OCI-LY1 (cell line): ENCODE data around the gene DENND4A.

Experiments
- CTCF ChIP-seq: fragments of 200-600 bp; sonication (generic), shearing (Covaris generic); IDR thresholded peaks from 2 replicates; pipeline ENCODE4 v1.5.1; 2017; ENCODE audit warnings: mild to moderate bottlenecking, antibody characterized with exemption, low read length, moderate library complexity, mixed read lengths
- EZH2 ChIP-seq: fragments of 200-600 bp; sonication (generic), shearing (Covaris generic); IDR thresholded peaks from 2 replicates; pipeline ENCODE4 v1.8.0; 2017; ENCODE audit warnings: borderline replicate concordance, mixed run types, mild to moderate bottlenecking, antibody characterized with exemption, low read length, moderate library complexity, mixed read lengths

GRCh38 chr15:65723876-65724275, 68.2 kb downstream of the DENND4A start:
- TF ChIP-seq CTCF, result no peak
- TF ChIP-seq EZH2, result no peak
